Activated naive CD4-positive, alpha-beta T cell (primary cell): ENCODE data around the gene EMC8.
"Not testable (repeated sequence)": the region's sequence is repeated elsewhere in the genome, so short reads cannot be mapped to it uniquely, and the experiment has no call there.

Experiments
- DNase-seq, 4 experiments: peaks; one replicate each; lab custom pipeline; 2025; lab: John Stamatoyannopoulos, UW

The EMC8 gene

DNA sequence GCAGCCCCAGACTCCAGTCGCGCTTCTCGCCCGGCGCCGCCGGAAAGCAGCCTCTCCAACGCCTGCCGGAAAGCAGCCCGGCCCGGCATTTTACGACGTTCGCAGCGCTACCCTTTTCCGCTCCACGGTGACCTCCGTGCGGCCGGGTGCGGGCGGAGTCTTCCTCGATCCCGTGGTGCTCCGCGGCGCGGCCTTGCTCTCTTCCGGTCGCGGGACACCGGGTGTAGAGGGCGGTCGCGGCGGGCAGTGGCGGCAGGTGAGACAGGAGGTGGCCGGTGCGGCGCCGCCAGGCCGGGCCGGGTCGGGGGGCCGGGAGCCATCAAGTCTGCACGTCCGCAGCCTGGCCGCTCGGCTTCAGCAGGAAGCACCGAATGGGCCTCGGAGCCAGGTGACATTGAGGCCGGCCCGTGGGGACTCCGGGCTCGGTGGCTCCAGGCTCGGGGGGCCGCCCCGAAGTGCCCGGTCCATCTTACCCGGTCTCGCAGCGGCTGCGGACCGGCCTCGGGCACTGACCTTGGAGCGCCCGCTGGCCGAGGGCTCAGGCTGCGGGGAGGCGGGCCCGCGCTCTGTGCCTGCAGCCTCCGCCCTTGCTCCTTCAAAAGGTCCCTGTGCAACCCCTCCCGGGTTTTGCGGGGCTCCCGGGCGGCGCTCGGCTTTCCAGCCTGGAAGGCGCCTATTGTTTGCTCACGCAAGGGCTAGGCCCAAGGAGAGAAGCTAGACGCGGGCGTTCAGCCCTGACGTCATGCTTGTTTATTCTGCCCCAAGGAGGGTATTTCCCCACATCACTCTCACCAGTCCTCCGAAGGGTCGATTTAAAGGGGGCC, at the start of gene EMC8, which contains the start of gene COX4I1:
EMC8 (minus strand) TSS at position 48 of the 824 bp plus-strand sequence. CDS start 249 bp downstream, outside the sequence.
COX4I1 (plus strand) TSS at position 199 of the 824 bp plus-strand sequence. CDS start 1,511 bp downstream, outside the sequence.
- DNase-seq, result peak; percentile 78 to 89 (median 82)

DNA sequence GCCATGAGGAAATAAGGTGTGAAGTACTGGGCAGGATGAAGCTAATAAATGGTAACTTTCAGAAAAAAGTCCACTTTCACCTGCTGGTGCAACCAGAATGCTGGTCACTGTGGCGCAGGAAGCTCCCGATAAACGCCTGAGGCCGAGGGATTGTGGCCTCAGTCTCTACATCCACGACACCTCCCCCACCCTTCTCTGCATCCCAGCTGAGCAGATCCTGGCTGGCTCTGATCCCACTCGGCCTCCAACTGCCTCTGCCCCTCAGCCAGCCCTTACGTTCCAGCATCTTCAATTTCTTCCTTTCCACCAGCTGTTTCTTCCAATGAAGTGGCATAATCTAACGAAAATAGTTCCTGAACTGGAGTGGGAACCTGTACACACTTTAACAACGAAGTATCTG, 49.6 kb upstream of the EMC8 start:
- no peak for DNase-seq

DNA sequence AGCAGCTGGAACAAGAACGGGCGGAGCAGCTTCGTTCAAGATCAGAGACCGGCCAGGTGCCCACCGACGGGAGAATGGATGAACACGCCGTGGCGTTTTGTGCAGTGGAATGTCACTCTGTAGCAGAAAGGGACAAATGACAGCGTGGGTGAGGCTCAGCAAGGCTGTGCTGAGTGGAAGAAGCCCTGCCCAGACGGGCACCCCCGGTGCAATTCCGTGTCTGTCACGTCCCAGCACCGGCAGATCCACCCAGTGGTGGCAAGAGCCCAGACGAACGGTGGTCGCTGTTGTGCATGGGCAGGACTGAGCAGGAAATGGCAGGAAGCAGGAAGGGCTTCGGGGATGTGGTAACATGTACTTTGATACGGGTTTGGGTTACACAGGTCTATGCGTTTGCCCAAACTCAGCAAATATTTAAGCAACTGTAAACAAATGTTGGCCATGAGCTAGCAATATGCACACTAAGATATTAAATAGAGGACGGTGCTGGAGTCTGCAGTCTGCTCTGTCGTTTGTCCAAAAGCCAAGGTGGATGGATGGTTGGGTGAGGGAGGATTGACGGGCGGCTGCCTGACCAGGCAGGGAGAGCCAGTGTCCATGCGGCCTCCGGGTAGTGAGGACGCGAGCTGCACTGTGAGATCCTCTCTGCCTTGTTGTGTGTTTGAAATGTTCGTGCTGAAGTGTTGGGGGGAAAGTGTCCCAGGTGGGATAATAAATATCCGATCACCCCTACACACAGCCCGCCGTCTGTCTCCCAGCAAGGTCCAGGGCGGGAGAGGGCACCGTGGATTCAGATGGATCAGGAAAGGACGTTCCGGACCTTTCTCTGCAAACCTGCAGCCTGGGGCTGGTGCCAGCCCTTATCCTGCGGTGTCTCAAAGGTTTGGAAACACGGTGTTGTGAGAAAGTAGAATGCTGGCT, 48.6 kb upstream of the EMC8 start:
- DNase-seq, result no peak

DNA sequence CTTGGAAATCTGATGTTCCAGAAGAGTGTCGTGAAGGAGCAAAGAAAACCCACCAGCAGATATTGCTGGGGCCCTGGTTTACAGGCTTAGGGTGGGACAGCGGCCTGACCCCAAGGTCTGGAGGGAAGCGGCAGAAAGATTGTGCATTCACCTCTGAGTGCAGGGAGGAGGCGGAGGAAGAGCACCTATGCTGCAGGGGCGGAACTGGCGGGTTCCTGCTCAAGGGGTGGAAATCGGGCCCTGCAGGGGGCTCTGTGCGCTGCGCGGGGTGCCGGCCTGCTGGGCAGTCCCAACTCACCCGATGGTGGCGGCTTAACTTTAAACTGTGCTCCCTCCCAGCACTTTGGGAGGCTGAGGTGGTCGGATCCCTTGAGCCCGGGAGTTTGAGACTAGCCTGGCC, 47.7 kb upstream of the EMC8 start:
- no peak for DNase-seq

DNA sequence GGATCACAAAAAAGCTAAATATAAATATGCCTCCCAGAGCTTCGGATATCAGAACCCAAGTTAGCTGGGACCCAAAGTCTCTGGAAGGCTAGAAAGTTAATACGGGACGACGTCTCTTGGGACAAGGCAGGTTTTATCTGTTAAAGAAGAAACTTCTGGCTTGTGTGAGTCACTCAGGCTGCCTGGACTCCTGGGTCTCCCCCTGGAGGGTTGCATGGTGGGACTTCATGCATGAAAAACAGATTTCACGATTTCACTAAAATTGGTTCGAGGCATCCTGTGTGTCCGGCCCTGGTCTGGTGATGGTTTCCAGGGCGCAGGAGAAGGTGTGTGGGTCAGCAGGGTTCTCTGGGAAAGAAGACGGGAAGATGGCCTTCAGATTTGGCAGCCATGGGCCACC, 47.1 kb upstream of the EMC8 start:
- no peak for DNase-seq

DNA sequence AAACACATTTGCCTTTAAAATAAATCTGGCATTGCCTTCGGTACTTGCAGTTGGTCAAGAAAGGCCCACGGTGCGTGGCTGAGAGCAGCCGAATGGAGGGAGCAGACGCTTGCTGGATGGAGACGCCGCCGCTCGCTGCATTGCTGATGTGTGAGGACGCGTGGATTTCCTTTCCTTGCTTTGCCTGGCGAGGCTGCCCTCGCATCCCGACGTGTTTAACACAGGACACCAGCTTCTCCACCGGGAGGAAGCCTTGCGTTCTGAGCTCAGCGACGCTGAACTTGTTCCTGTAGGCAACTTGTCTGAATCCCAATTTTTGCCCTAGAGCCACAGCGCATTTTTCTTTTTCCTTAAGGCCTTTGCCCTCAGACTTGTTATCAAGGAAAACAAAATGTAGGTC, 45.9 kb upstream of the EMC8 start:
- DNase-seq, result no peak

DNA sequence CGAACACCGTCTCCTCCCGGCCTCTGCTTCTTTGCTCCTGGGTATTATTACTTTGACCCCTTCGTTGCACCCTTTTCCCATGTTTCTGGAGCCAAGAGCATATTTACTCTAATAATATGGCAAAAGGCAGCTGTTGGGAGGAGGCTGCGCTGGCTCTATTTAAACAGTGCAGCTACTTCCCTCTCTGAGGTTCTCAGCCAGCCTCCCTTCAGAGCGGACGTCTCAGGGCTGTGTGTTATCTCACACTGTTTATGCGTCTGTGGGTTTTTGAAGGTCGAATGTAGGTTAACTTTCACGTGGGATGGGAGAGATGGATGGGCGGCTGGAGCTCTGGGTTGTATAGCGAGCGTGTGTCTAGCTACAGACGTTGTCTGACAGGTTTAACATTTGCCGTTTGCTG, 45.4 kb upstream of the EMC8 start:
- no peak for DNase-seq

DNA sequence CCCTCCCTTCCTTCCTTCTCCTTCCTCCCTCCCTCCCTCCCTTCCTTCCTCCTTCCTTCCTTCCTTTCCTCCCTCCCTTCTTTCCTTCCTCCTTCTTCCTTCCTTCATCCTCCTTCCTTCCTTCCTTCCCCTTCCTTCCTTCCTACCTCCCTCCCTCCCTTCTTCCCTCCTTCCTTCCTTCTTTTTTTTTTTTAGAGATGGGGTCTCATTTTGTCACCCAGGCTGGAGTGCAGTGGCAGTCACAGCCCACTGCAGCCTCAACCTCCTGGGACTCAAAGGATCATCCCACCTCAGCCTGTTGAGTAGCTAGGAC, 44.8 kb upstream of the EMC8 start:
- no peak for DNase-seq

DNA sequence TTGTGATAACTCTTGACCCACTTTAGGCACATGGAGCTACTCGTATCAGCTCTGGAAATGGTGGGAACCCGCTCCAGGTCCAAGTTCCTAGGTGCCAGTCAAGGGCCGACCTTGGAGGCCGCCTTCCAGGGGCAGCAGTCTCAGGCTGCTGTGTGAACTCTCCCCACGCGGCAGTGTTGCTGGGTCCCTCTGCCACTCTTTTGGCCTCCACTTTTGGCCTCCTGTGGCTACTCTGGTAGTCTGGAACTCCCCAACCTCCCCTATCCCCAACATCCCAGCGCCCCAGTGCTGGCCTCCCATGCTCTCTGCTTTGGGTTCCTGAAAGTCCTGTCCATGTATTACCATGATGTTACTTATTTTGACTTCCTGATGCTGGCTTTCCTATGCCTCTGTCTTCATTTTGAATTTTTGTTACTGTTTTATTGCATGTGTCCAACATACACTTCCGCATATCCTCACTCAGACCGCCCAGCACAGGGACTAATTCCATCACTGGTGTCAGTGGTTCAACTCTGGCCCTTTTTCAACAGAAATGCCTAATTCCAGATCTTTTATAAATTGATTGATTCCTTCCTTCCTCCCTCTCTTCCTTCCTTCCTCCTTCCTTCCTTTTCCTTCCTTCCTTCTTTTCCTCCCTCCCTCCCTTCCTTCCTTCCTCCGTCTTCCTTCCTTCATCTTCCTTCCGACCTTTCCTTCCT, 44.3 kb upstream of the EMC8 start:
- no peak for DNase-seq

DNA sequence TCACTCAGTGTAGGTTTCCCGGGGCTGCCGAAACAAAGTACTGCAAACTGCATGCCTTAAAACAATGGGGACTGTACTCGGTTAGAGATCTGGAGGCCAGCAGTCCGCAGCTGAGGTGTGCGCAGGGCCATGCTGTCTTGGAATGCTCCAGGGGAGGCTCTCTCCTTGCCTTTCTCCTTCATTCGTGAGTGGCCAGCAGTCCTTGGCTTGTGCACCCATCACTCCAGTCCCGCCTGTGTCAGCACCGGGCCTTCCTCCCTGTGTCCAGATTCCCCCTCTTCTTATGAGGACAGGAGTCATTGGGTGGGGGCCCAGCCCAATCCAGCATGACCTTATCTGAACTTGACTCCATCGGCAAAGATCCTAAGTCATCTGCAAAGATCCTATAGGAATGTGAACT, 43.5 kb upstream of the EMC8 start:
- DNase-seq, result no peak

DNA sequence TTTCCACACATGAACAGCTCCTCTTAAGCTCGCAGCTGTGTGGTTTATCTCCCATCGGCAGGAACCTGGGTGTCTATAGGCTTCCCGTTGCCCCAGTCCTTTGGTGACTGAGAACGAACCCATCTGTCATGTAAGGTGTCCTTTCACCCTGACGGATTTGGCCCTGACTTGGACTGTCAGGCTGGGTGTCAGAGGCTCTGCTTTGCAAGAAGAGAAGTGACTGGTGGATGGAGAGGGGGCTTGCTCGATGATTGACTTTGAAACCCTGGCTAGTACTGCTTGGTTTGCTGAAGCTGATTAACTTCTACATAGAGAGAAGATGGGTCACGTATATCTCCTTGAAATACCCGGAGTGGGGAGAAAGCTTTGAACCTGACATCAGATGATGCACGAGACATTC, 43.1 kb upstream of the EMC8 start:
- no peak for DNase-seq

DNA sequence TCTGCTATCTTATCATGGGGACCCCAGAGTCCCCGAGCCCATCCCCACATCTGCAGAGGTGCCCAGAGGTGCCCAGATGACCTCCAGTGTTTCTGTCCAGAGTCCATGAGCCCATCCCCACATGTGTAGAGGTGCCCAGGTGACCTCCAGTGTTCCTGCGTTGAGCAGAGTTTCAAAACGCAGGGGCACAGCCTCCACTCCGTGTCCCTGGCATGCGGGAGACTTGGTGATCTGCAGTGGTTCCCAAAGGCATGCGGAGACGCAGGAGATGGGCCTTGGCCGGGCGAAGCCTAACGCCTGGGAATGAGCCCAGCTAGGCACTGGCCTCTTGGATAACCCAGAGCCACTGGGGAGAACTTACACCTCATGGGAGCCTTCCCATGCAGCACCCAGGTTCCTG, 41.5 kb upstream of the EMC8 start:
- DNase-seq, result no peak

DNA sequence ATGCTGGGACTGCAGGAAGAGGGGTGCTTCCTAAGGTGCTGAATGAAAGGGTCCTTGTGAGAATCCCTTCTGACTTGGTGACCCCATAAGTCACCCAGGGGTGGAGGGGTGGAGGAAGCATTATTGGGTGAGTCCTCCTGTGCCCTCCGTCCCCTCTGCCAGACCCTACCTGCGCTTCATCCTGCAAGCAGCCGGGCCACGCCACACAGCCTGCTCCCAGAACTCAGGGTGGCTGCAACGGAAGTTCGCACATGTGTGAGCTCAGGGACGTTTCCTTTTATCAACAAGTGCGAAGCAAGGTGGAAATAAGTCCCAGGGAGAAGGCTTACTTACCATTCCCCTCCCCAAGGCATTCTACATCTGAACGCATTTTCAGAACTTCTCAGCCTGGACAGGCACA, 41.1 kb upstream of the EMC8 start:
- DNase-seq, result no peak

DNA sequence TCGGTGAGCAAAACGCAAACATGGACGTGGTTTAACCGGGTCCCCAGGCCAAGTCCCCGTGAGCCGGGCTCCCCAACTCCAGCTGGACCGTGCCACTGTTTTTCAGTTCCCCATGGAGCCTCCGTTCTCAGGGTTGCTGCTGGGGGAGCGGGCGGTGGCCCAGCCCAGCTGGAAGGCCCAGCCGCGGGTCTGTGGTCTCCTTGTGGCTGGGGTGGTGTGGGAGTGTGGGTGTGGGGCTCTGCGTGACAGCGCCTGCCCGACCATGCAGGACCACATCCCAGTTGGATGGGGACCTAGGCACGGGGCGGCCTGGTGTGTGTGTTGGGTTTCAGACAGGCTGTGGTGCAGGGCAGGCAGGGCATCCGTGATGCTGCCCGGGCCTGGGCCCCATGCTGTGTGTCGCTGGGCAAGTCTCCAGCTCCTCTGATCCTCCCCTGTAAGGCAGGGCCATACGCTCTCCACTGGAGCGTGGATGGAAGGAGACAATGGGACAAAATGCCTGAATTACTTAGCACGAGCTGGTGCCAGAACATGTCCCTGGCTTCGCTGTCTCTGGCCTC, 40.4 kb upstream of the EMC8 start:
- DNase-seq, result no peak

DNA sequence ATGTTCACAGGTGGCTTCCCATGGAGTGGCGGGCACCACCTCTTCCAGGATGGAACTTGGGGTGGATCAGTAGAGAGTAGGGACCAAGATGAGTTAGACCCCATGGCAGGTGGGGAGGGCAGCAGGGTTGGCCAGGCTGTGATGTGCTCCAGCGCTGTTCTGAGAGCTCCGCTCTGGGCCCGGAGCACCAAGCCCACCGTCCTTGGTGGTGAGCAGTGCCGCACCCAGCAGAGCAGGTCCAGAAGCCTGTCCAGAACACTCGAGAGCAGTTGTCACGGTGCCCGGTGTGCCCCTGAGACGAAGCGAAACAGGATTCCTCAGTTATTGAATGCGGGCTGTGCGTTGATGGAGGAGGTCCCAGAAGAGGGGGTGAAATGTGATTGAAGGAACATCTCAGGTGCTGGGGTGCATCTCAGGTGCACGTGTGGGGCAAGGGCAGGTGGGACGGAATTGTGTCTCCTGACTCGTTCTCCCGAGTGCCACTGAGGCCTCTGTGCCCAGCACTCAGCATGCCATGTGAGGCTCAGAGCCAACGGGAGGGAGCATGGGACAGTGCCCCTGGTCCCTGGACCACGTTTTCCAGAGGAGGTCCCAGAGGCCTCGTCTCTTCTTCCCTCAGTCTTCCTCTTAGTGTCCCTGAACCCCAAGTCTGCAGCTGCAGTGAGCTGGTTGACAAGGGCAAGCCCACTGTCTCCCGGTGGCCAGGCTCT, 39.7 kb upstream of the EMC8 start:
- DNase-seq, result no peak

DNA sequence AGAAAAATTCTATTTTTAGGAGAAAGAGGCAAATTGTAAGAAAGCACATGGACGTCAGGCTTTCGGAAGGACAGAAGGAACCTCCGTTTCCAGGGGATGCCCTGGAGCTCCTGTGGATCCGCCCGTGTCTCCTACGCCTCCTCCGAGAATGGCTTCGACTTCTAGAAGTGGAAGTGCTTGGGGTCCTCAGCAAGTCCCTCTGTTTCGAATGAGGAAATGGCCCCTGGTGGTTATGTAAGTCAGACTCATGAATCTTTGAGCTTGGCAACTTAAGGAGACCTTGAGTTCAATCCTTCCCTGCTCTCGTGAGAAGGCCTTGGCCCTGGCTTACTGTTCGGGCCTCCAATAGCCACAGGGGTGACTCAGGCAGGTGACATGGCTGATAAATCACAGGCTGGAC, 39.0 kb upstream of the EMC8 start:
- DNase-seq, result no peak

DNA sequence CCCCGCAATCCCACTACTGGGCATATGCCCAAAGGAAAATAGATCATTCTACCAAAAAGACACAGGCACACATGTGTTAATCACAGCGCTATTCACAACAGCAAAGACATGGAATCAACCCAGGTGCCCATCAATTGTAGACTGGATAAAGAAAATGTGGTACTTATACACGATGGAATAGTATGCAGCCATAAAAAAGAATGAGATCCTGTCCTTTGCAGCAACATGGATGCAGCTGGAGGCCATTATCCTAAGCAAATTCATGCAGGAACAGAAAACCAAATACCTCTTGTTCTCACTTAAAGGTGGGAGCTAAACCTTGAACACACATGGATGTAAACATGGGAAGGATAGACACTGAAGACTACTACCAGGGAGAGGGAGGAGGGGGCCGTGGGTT, 38.3 kb upstream of the EMC8 start:
- not testable (repeated sequence) for DNase-seq

DNA sequence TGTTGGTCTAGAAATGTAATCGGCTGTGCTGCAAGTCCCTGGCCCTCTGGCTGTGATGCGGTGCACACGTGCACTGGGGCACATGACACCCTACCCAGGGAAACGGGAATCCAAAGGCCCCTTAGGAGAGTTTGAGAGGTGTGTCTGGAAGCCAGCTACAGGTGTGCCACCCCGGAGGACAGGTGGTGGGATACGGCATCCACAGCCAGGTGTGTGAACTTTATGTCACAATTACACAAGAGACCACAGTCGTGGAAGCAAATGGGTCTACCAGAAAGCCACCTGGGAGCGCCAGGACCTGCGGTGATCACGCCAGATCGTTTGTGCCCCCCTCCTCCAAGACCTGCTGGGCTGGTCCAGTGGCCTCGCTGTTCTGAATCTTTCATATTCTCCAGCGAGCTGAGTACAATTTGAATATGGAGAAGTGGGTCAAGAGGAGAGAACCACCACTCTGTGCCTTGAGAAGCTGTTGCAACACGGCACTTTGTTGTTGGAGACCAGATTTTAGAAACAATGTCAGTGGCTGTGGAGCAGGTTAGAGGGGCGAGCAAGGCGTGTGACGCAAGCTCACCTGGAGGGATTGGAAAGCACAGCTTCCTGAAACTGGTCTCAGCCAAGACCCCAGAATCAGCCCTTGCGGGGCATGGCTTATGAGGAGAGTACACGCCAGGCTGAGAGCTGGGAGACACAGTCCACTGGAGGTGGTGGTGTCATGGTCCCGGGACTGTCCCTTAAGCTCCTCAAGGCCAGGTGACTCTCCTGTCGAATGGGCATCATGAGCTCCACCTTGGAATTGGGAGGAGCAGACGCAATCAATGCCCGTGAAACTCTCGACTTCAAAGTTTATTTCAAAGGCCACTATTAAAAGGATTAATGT, 37.6 kb upstream of the EMC8 start:
- DNase-seq, result no peak

DNA sequence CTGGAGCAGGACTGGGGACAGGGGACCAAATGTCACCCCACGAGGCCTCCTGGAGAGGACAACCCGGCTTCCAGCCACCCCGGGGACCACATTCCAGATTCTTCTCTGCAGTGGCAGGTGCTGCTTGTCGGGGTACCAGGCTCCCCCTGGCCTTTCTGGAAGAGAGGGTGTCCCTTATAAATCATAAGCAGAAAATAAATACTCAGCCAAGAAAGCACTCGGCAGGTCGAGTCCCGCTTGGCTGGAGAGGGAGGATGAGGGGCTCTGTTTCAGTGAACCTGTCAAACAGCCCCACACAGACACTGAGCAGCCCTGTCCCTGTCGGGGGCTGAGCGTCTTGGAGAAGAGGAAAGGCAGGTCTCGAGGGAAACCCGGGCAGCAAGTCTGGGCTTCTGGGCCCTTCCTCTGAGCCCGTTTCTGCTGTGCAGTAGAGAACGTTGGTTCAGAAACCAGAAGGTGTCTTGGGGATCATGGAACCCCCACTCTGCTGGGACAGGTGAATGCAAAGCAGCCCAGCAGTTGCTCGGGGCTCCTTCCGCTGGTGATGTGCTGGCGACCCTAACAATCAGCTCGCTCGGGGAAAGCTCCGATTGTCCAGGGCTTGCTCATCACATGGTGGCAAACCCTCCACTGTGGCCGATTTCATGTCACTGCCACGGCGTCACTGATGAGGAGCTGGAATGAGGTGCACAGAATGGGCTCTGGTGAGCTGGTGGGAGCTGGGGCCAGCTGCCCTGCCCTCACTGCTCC, 36.8 kb upstream of the EMC8 start:
- DNase-seq, result no peak

DNA sequence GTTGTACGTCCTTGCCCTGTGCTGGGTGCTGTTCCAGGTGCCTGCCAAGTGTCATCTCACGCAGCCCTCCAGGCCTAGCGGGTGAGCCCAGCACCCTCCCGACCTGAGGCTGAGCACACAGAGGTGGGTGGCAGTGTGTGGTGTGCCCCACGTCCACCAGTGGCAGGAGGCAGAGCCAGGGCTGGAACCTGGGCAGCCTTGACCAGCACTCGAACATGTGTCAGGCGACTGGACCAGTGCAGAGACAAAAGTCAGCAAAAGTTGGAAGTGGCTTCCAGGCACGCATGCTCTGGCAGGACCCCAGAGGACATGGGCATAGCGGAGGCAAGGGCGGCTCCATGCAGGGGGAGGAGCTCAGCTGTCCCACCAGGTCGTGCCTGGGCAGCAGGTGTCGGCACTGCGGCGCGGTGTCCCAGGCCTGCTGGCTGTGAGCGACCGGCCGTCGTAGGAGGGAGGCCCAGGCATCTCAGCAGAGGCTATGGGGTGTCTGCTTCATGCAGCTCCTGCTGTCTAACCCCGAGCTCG, 35.9 kb upstream of the EMC8 start:
- no peak for DNase-seq
